OCI-LY3 (cell line): ENCODE results near the gene CAPN8.

Experiments used
- H2AFZ ChIP-seq: fragments of 200-600, 300-600 bp; shearing (Covaris generic); 2 replicates; pipeline ENCODE4 v1.6.0; 2014; ENCODE audit warnings: antibody characterized with exemption, low read depth, low read length
- H3K27ac ChIP-seq: fragments of 200-600, 300-600 bp; sonication (generic); 2 replicates; pipeline ENCODE4 v1.5.1; 2014; ENCODE audit warnings: mild to moderate bottlenecking, low read length, moderate library complexity, mixed read lengths
- H3K27me3 ChIP-seq: fragments of 200-600, 300-600 bp; sonication (generic); 2 replicates; pipeline ENCODE4 v1.6.1; 2014; ENCODE audit warnings: low read depth, low read length, mixed read lengths
- H3K36me3 ChIP-seq: fragments of 200-600, 300-600 bp; sonication (generic); replicated peaks from 2 replicates; pipeline ENCODE3; 2014; ENCODE audit warnings: low read depth, low read length, mixed read lengths
- H3K4me1 ChIP-seq: fragments of 300-600, 200-600 bp; sonication (generic); 2 replicates; pipeline ENCODE4 v1.6.1; 2014; ENCODE audit warnings: low read length, mixed read lengths
- H3K4me2 ChIP-seq: fragments of 200-600, 300-600 bp; sonication (generic); 2 replicates; pipeline ENCODE4 v1.6.1; 2014; ENCODE audit warnings: low read length, mixed read lengths
- H3K4me3 ChIP-seq: fragments of 300-600, 200-600 bp; sonication (generic); 2 replicates; pipeline ENCODE4 v1.5.1; 2014; ENCODE audit warnings: antibody characterized with exemption, mild to moderate bottlenecking, low read length, moderate library complexity
- H3K79me2 ChIP-seq: fragments of 300-600, 200-600 bp; shearing (Covaris generic); 2 replicates; pipeline ENCODE4 v1.6.1; 2014; ENCODE audit warnings: mild to moderate bottlenecking, low read length, mixed read lengths
- H3K9ac ChIP-seq: fragments of 300-600, 200-600 bp; shearing (Covaris generic); 2 replicates; pipeline ENCODE4 v1.6.0; 2014; ENCODE audit warnings: mild to moderate bottlenecking, low read length, moderate library complexity
- H3K9me3 ChIP-seq: fragments of 200-600, 300-600 bp; shearing (Covaris generic); 2 replicates; pipeline ENCODE4 v1.6.1; 2014; ENCODE audit warnings: low read length, mixed read lengths; ENCODE audit not compliant: insufficient read depth
- H4K20me1 ChIP-seq: fragments of 200-600, 300-600 bp; sonication (generic); 2 replicates; pipeline ENCODE4 v1.6.1; 2016; ENCODE audit warnings: low read length, mixed read lengths; ENCODE audit not compliant: insufficient read depth
- CTCF ChIP-seq: fragments of 200-600, 300-600 bp; sonication (generic); IDR thresholded peaks from 2 replicates; pipeline ENCODE4 v1.5.1; 2014; ENCODE audit warnings: antibody characterized with exemption, low read length, low read depth
- EZH2phosphoT487 ChIP-seq: fragments of 200-600 bp; shearing (Covaris generic); IDR thresholded peaks from 2 replicates; pipeline ENCODE4 v1.6.1; 2018; ENCODE audit warnings: antibody characterized with exemption, mixed run types, low read depth

The CAPN8 gene

DNA sequence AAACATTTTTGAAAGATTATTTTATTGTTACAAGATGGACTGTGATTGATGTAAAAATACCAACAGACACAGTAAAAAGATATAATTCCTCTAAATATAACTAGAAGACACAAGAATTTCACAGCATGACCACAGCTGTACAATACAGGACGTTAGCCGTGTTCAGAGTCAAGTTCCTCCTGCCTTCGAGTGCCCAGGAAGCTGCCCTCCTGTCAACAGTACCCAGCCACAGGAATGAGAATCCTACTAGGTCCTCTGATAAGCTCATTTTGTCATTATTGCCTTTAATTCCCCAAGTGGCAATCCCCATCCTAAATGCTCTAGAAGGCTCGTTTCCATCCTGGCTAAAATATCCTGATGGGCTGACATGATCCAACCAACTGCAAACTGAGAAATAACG, 30.4 kb upstream of the CAPN8 start:
- TF ChIP-seq CTCF (no peak), EZH2phosphoT487 (no peak)

DNA sequence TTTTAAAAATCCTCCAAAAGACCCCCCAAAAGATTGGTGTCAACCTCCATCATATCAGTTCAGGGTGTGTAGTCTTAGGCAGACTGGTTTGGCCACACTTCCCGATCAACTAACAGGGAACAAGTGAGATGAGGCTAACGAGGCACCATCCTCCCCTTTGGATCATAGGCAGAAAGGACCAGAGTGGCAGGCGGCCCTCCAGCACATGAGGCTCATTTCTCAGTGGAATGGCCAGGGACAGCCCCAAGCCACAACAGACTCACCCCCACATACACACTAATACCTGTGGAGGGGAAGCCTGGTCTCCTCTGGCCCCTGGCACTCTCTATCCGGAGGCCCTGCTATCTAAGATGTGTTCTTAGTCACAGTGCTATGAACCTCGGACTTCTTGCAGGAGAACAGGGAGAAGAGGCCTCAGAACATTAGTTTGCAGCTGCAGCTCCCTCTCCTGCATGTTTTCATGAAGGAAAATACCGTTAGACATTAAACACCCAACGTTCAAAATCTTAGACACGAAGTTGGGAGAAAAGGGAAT, 29.6 kb upstream of the CAPN8 start:
- Histone ChIP-seq H2AFZ (no peak overlapping the region), H3K9me3 (no peaks in the 10 kb centered on the region), H4K20me1 (no peaks in the 10 kb centered on the region), H3K79me2 (no peaks in the 10 kb centered on the region), H3K36me3 (no peaks in the 10 kb centered on the region), H3K4me1 (peaks cover 11% of the 10 kb centered on the region), H3K27me3 (no peaks in the 10 kb centered on the region), H3K9ac (no peak overlapping the region), H3K4me2 (no peak overlapping the region), H3K27ac (no peak overlapping the region), H3K4me3 (no peak overlapping the region)
- TF ChIP-seq EZH2phosphoT487 (no peak), CTCF (no peak)

More for the DNA sequence above, 30.4 kb upstream of the CAPN8 start:
- Histone ChIP-seq H3K4me3 (no peak overlapping the region), H4K20me1 (no peaks in the 10 kb centered on the region), H3K9ac (no peak overlapping the region), H3K4me2 (no peak overlapping the region), H3K27ac (no peak overlapping the region), H2AFZ (peak overlapping the region; percentile 45; the same call in 1 of the 2 replicates), H3K27me3 (no peaks in the 10 kb centered on the region), H3K79me2 (no peaks in the 10 kb centered on the region), H3K9me3 (no peaks in the 10 kb centered on the region), H3K36me3 (no peaks in the 10 kb centered on the region), H3K4me1 (peaks cover 12% of the 10 kb centered on the region)

DNA sequence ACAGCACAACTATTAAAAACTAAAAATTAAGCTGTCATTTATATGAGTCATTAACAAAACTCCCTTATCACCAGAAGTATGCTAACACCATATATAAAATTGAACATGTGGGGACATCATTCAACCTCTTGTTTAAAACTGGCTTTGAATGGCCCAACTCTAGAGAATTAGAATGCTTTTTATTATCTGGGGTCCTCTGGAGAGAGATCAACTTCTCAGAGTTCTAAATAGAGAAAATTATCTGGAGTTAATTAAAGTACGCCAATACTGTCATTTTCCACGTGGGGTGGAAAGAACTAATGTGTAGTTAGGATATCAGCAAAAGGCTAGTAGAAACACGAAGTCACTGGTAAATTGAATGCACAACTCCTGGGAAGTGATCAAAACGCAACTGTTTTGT, 25.6 kb upstream of the CAPN8 start:
- Histone ChIP-seq H3K36me3 (no peaks in the 10 kb centered on the region), H2AFZ (no peak overlapping the region), H3K79me2 (no peaks in the 10 kb centered on the region), H3K4me2 (no peak overlapping the region), H3K27ac (no peak overlapping the region), H3K9ac (no peak overlapping the region), H3K27me3 (peaks cover 22% of the 10 kb centered on the region; the same call in 1 of the 2 replicates), H3K4me1 (no peaks in the 10 kb centered on the region), H3K9me3 (peaks cover 6% of the 10 kb centered on the region; the same call in 1 of the 2 replicates), H3K4me3 (no peak overlapping the region), H4K20me1 (no peaks in the 10 kb centered on the region)
- no peak for TF ChIP-seq EZH2phosphoT487
- no peak for TF ChIP-seq CTCF

- Histone ChIP-seq H3K79me2 (no peaks in the 10 kb centered on the region), H4K20me1 (no peaks in the 10 kb centered on the region), H3K9ac (no peak overlapping the region), H2AFZ (no peak overlapping the region), H3K27ac (no peak overlapping the region), H3K36me3 (no peaks in the 10 kb centered on the region), H3K9me3 (peaks cover 6% of the 10 kb centered on the region; the same call in 1 of the 2 replicates), H3K4me3 (no peak overlapping the region), H3K4me2 (no peak overlapping the region), H3K27me3 (peaks cover 56% of the 10 kb centered on the region), H3K4me1 (no peaks in the 10 kb centered on the region)
- TF ChIP-seq EZH2phosphoT487 = no peak
- no peak for TF ChIP-seq CTCF
Observed at GRCh38 chr1:223684488-223684792, 18.9 kb upstream of the CAPN8 start.
